GM12878 (cell line): ENCODE measurements around the gene LRBA. TPM values are rescaled to one million over a fixed set of nuclear protein-coding genes. Genes with fewer than 3 reads are reported as not detected.

Source experiments
- BRCA1 ChIP-seq: IDR thresholded peaks from 2 replicates; pipeline ENCODE4 v1.6.1; 2011; ENCODE audit warnings: low read depth, low read length, improper control_type of control experiment
- CHD2 ChIP-seq: IDR thresholded peaks from 2 replicates; pipeline ENCODE4 v1.6.1; 2011; ENCODE audit warnings: low read depth, low read length, improper control_type of control experiment, borderline replicate concordance
- CREB1 ChIP-seq: IDR thresholded peaks from 2 replicates; pipeline ENCODE4 v1.6.1; 2012; ENCODE audit warnings: low read depth, mild to moderate bottlenecking, inconsistent platforms
- E2F8 ChIP-seq: fragments of 450-650 bp; IDR thresholded peaks from 2 replicates; pipeline ENCODE4 v1.6.1; 2018; ENCODE audit warnings: mild to moderate bottlenecking, low read depth, moderate library complexity; ENCODE audit not compliant: partially characterized antibody
- EGR1 ChIP-seq, 2 experiments: IDR thresholded peaks; 1 replicate in 1 of 2; 2 replicates in 1 of 2; pipeline ENCODE4 v1.6.1; 2011 to 2012; ENCODE audit warnings: low read depth in 2 of 2, low read length in 2 of 2, borderline replicate concordance in 1 of 2, mild to moderate bottlenecking in 1 of 2, moderate library complexity in 1 of 2
- FOXM1 ChIP-seq: IDR thresholded peaks from 2 replicates; pipeline ENCODE4 v1.6.1; 2012; ENCODE audit warnings: low read depth, mild to moderate bottlenecking, inconsistent platforms, low read length, moderate library complexity
- HDAC6 ChIP-seq: fragments of 200-600 bp; sonication (generic); IDR thresholded peaks from one replicate; pipeline ENCODE4 v1.8.0; 2017; ENCODE audit warnings: antibody characterized with exemption; ENCODE audit not compliant: unreplicated experiment
- JUNB ChIP-seq: IDR thresholded peaks from 2 replicates; pipeline ENCODE4 v1.6.1; 2016; ENCODE audit warnings: antibody characterized with exemption, mild to moderate bottlenecking
- JUND ChIP-seq: IDR thresholded peaks from 2 replicates; pipeline ENCODE4 v1.6.1; 2012; ENCODE audit warnings: low read depth, mild to moderate bottlenecking, low read length, improper control_type of control experiment, moderate library complexity
- MLLT1 ChIP-seq: fragments of 450-650 bp; IDR thresholded peaks from 2 replicates; pipeline ENCODE4 v1.6.1; 2016; ENCODE audit warnings: mild to moderate bottlenecking
- MYB ChIP-seq: fragments of 150-350 bp; IDR thresholded peaks from 2 replicates; pipeline ENCODE4 v1.6.1; 2014; ENCODE audit warnings: mild to moderate bottlenecking, low read depth, low read length, borderline replicate concordance
- NRF1 ChIP-seq: conservative IDR thresholded peaks from 2 replicates; pipeline ENCODE4 v1.6.1; 2011; ENCODE audit warnings: mild to moderate bottlenecking, low read depth, low read length, improper control_type of control experiment
- RAD21 ChIP-seq: IDR thresholded peaks from 2 replicates; pipeline ENCODE4 v1.6.1; 2011; ENCODE audit warnings: mild to moderate bottlenecking, low read depth, low read length, moderate library complexity; ENCODE audit not compliant: insufficient read depth
- RBBP5 ChIP-seq: fragments of 200-600 bp; sonication (generic); conservative IDR thresholded peaks from 2 replicates; pipeline ENCODE4 v1.6.1; 2016
- SIN3A ChIP-seq: IDR thresholded peaks from 2 replicates; pipeline ENCODE4 v1.6.1; 2012; ENCODE audit warnings: low read depth, low read length, improper control_type of control experiment
- SIX5 ChIP-seq: IDR thresholded peaks from 2 replicates; pipeline ENCODE4 v1.6.1; 2011; ENCODE audit warnings: mild to moderate bottlenecking, low read depth, low read length, moderate library complexity; ENCODE audit not compliant: severe bottlenecking
- SMAD5 ChIP-seq: IDR thresholded peaks from 2 replicates; pipeline ENCODE4 v1.6.1; 2016; ENCODE audit warnings: antibody characterized with exemption, low read depth
- SMC3 ChIP-seq: IDR thresholded peaks from 2 replicates; pipeline ENCODE4 v1.6.1; 2011; ENCODE audit warnings: low read length, improper control_type of control experiment, borderline replicate concordance
- SPI1 ChIP-seq: IDR thresholded peaks from 2 replicates; pipeline ENCODE4 v1.6.1; 2011; ENCODE audit warnings: low read depth, mild to moderate bottlenecking, low read length, moderate library complexity, borderline replicate concordance; ENCODE audit not compliant: insufficient read depth
- SREBF1 ChIP-seq: IDR thresholded peaks from 2 replicates; pipeline ENCODE4 v1.6.1; 2012; ENCODE audit warnings: mild to moderate bottlenecking, low read length
- SREBF2 ChIP-seq: IDR thresholded peaks from 2 replicates; pipeline ENCODE4 v1.6.1; 2012; ENCODE audit warnings: mild to moderate bottlenecking, low read length
- STAT1 ChIP-seq: fragments of 450-650 bp; conservative IDR thresholded peaks from 2 replicates; pipeline ENCODE4 v1.6.1; 2014; ENCODE audit warnings: antibody characterized with exemption, mild to moderate bottlenecking
- TCF7 ChIP-seq: IDR thresholded peaks from 2 replicates; pipeline ENCODE4 v1.6.1; 2014; ENCODE audit warnings: antibody characterized with exemption, borderline replicate concordance
- polyA plus RNA-seq, 11 experiments: library from polyadenylated mRNA; depleted of rRNA in 4 of 11; unstranded in 6 of 11; stranded (reverse) in 5 of 11; fragments of >200 nt; fragmentation: Nextera tagmentation in 4 of 11; fragmentation: Illumina TruSeq in 1 of 11; extraction: Ambion mirVana in 4 of 11; extraction: Trizol in 1 of 11; gene quantifications; 1 replicate in 1 of 11; 2 replicates in 10 of 11; pipeline versions ENCODE4 v1.2.1 to v1.2.3, GENCODE V29; 2011 to 2016; ENCODE audit warnings: inconsistent platforms in 2 of 11, missing spikeins in 2 of 11, low read depth in 1 of 11
- total RNA-seq, 4 experiments: library from RNA; depleted of rRNA in 3 of 4; stranded (reverse); fragments of >200 nt in 3 of 4; fragmentation: Illumina TruSeq in 1 of 4; extraction: Trizol in 1 of 4; gene quantifications; 2 replicates each; pipeline versions ENCODE4 v1.2.1 to v1.2.3, GENCODE V29; 2013 to 2021
- TF ChIP-seq, protein P1 (sequence below): fragments of 450-650 bp; IDR thresholded peaks from 2 replicates; pipeline ENCODE4 v1.6.1; 2018; ENCODE audit warnings: borderline replicate concordance, mild to moderate bottlenecking; ENCODE audit not compliant: partially characterized antibody
- TF ChIP-seq, protein P2 (sequence below): fragments of 450-650 bp; IDR thresholded peaks from 2 replicates; pipeline ENCODE4 v1.6.1; 2016; ENCODE audit warnings: mild to moderate bottlenecking

Gene LRBA
- total and polyA plus RNA-seq, 10 of the 15 experiments (the other 5 are each of a cell fraction or from before 2014, with no cell fraction given), result 20.3 to 93.4 (median 55.0) TPM

DNA sequence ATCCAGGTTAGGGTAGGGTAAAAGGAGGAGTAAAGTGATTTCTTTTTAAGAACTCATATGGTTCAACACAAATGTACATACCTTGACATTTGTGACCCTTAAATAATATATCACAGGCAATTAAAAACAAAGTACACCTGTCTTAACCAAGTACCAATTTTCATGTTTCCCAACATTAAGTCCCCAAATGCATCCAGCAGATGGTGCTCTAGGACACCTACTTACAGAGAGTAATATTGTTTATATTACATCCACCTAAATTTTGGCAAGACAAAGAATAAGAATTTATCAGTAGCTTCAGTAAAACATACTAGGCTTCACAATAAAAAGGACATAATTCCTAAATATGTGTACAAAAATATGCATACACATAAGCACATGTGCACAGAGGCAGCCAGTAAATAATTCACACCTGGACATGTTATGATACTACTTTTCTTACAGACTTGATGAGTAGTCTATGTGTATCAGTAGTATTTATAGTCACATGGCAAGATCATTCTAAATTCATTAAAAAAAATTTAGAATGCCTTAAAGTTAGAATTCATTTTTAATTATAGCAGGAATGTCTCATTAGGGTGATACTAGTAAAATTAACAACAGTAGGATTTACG is 717.1 kb downstream of the LRBA start (continued):
- TF ChIP-seq SREBF1, result no peak
- TF ChIP-seq CHD2, result 0 out of 2 replicates have a peak, but pooled peaks have one; percentile 14
- TF ChIP-seq EGR1 (IDR thresholded peaks at IDR 0.05; ENCODE audit: borderline replicate concordance in 1 of 2, low read depth in 2 of 2, low read length in 2 of 2), result no peak
- TF ChIP-seq FOXM1, result no peak
- TF ChIP-seq TCF7, result no peak
- TF ChIP-seq MLLT1, result no peak
- no peak for TF ChIP-seq RBBP5
- TF ChIP-seq, protein P1, sequence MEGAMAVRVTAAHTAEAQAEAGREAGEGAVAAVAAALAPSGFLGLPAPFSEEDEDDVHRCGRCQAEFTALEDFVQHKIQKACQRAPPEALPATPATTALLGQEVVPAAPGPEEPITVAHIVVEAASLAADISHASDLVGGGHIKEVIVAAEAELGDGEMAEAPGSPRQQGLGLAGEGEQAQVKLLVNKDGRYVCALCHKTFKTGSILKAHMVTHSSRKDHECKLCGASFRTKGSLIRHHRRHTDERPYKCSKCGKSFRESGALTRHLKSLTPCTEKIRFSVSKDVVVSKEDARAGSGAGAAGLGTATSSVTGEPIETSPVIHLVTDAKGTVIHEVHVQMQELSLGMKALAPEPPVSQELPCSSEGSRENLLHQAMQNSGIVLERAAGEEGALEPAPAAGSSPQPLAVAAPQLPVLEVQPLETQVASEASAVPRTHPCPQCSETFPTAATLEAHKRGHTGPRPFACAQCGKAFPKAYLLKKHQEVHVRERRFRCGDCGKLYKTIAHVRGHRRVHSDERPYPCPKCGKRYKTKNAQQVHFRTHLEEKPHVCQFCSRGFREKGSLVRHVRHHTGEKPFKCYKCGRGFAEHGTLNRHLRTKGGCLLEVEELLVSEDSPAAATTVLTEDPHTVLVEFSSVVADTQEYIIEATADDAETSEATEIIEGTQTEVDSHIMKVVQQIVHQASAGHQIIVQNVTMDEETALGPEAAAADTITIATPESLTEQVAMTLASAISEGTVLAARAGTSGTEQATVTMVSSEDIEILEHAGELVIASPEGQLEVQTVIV, result no peak
- no peak for TF ChIP-seq MYB
- TF ChIP-seq CREB1, result no peak
- no peak for TF ChIP-seq JUND
- no peak for TF ChIP-seq SREBF2
- no peak for TF ChIP-seq STAT1
- no peak for TF ChIP-seq SIN3A
- no peak for TF ChIP-seq NRF1
- TF ChIP-seq JUNB, result no peak
- TF ChIP-seq RAD21, result peak; percentile 84
- TF ChIP-seq, protein P2, sequence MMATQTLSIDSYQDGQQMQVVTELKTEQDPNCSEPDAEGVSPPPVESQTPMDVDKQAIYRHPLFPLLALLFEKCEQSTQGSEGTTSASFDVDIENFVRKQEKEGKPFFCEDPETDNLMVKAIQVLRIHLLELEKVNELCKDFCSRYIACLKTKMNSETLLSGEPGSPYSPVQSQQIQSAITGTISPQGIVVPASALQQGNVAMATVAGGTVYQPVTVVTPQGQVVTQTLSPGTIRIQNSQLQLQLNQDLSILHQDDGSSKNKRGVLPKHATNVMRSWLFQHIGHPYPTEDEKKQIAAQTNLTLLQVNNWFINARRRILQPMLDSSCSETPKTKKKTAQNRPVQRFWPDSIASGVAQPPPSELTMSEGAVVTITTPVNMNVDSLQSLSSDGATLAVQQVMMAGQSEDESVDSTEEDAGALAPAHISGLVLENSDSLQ, result no peak
- no peak for TF ChIP-seq SPI1
- TF ChIP-seq BRCA1, result no peak
- TF ChIP-seq SIX5, result no peak
- TF ChIP-seq SMAD5, result no peak
- TF ChIP-seq E2F8, result no peak
- no peak for TF ChIP-seq HDAC6
- TF ChIP-seq SMC3, result peak; percentile 73
- TF ChIP-seq, all 136 proteins: peak for 4
